Loucy (cell line): ENCODE results near the gene CGB8.

Experiments used
- H2AFZ ChIP-seq: fragments of 200-600 bp; sonication (generic); 2 replicates; pipeline ENCODE4 v1.6.0; 2016; ENCODE audit warnings: antibody characterized with exemption, mild to moderate bottlenecking, low read length, moderate library complexity
- H3F3A ChIP-seq: fragments of 200-600 bp; 2 replicates; pipeline ENCODE4 v1.6.0; 2016; ENCODE audit warnings: antibody characterized with exemption, low read depth, mild to moderate bottlenecking
- H3K27me3 ChIP-seq: fragments of 200-600 bp; sonication (generic); 2 replicates; pipeline ENCODE4 v1.6.1; 2014; ENCODE audit warnings: low read length, mild to moderate bottlenecking; ENCODE audit not compliant: insufficient read depth, poor library complexity, severe bottlenecking
- H3K36me3 ChIP-seq: fragments of 200-600 bp; sonication (generic); 2 replicates; pipeline ENCODE4 v1.6.1; 2016; ENCODE audit warnings: low read length; ENCODE audit not compliant: insufficient read depth
- H3K4me1 ChIP-seq: fragments of 200-600 bp; sonication (generic); 2 replicates; pipeline ENCODE4 v1.5.1; 2014; ENCODE audit warnings: low read length, mild to moderate bottlenecking; ENCODE audit not compliant: insufficient read depth, poor library complexity, severe bottlenecking
- H3K4me2 ChIP-seq: fragments of 200-600 bp; sonication (generic); 2 replicates; pipeline ENCODE4 v1.6.0; 2014; ENCODE audit warnings: antibody characterized with exemption, low read length, low read depth, mild to moderate bottlenecking; ENCODE audit not compliant: poor library complexity, severe bottlenecking
- H3K4me3 ChIP-seq: fragments of 200-600 bp; sonication (generic); 2 replicates; pipeline ENCODE4 v1.5.1; 2014; ENCODE audit warnings: low read length, mild to moderate bottlenecking, mixed read lengths; ENCODE audit not compliant: poor library complexity, severe bottlenecking
- H3K79me2 ChIP-seq: fragments of 200-600 bp; sonication (generic); 2 replicates; pipeline ENCODE4 v1.6.1; 2014; ENCODE audit warnings: low read length; ENCODE audit not compliant: insufficient read depth
- H3K9ac ChIP-seq: fragments of 200-600 bp; sonication (generic); 2 replicates; pipeline ENCODE4 v1.6.0; 2014; ENCODE audit warnings: mild to moderate bottlenecking, low read depth, low read length, moderate library complexity; ENCODE audit not compliant: poor library complexity, severe bottlenecking
- H3K9me2 ChIP-seq: fragments of 200-600 bp; sonication (generic); replicated peaks from 2 replicates; pipeline ENCODE4 v1.6.1; 2016; ENCODE audit warnings: low read depth, low read length, mixed read lengths
- H3K9me3 ChIP-seq: fragments of 200-600 bp; sonication (generic); 2 replicates; pipeline ENCODE4 v1.6.1; 2014; ENCODE audit warnings: mild to moderate bottlenecking, antibody characterized with exemption, low read length, low read depth; ENCODE audit not compliant: insufficient read depth
- H4K20me1 ChIP-seq: fragments of 200-600 bp; sonication (generic); 2 replicates; pipeline ENCODE4 v1.6.0; 2014; ENCODE audit warnings: antibody characterized with exemption, low read length, mild to moderate bottlenecking; ENCODE audit not compliant: insufficient read depth, poor library complexity, severe bottlenecking
- CTCF ChIP-seq: fragments of 200-600 bp; sonication (generic); conservative IDR thresholded peaks from 2 replicates; pipeline ENCODE4 v1.5.1; 2014; ENCODE audit warnings: mild to moderate bottlenecking, antibody characterized with exemption, low read length
- EZH2phosphoT487 ChIP-seq: fragments of 200-600 bp; IDR thresholded peaks from 2 replicates; pipeline ENCODE4 v1.6.1; 2018; ENCODE audit warnings: antibody characterized with exemption, mild to moderate bottlenecking, moderate library complexity, borderline replicate concordance

Gene CGB8

GRCh38 chr19:49010453-49010852 is 38.5 kb downstream of the CGB8 start:
- H3K36me3 ChIP-seq, result peaks cover 63% of the 10 kb centered on the region; the same call in 1 of the 2 replicates
- H3K79me2 ChIP-seq, result no peaks in the 10 kb centered on the region
- no peak overlapping the region for H3K4me3 ChIP-seq
- no peaks in the 10 kb centered on the region for H3K4me1 ChIP-seq
- H3K9me3 ChIP-seq, result no peaks in the 10 kb centered on the region
- no peaks in the 10 kb centered on the region for H3F3A ChIP-seq
- TF ChIP-seq EZH2phosphoT487 (no peak), CTCF (no peak)
- H3K27me3 ChIP-seq, result no peaks in the 10 kb centered on the region
- no peak overlapping the region for H3K9ac ChIP-seq
- H4K20me1 ChIP-seq, result no peaks in the 10 kb centered on the region
- H3K9me2 ChIP-seq, result no peaks in the 10 kb centered on the region
- H3K4me2 ChIP-seq, result no peak overlapping the region
- H2AFZ ChIP-seq, result no peak overlapping the region

- H3F3A ChIP-seq, result no peaks in the 10 kb centered on the region
- H3K9ac ChIP-seq, result no peak overlapping the region
- no peak overlapping the region for H3K4me3 ChIP-seq
- peaks cover 62% of the 10 kb centered on the region; the same call in 1 of the 2 replicates for H3K36me3 ChIP-seq
- no peaks in the 10 kb centered on the region for H3K9me3 ChIP-seq
- H3K27me3 ChIP-seq, result no peaks in the 10 kb centered on the region
- no peak overlapping the region for H3K4me2 ChIP-seq
- H3K79me2 ChIP-seq, result no peaks in the 10 kb centered on the region
- H2AFZ ChIP-seq, result no peak overlapping the region
- H3K4me1 ChIP-seq, result no peaks in the 10 kb centered on the region
- H4K20me1 ChIP-seq, result no peaks in the 10 kb centered on the region
- no peaks in the 10 kb centered on the region for H3K9me2 ChIP-seq
- TF ChIP-seq CTCF (no peak), EZH2phosphoT487 (no peak)
Observed at GRCh38 chr19:49009828-49010227, 39.1 kb downstream of the CGB8 start.

- Histone ChIP-seq H3F3A (no peaks in the 10 kb centered on the region), H3K9me3 (no peaks in the 10 kb centered on the region), H3K36me3 (peaks cover 64% of the 10 kb centered on the region; the same call in 1 of the 2 replicates), H3K79me2 (no peaks in the 10 kb centered on the region), H3K4me3 (no peak overlapping the region), H3K27me3 (no peaks in the 10 kb centered on the region), H3K9ac (no peak overlapping the region), H4K20me1 (no peaks in the 10 kb centered on the region), H3K4me1 (no peaks in the 10 kb centered on the region), H3K9me2 (no peaks in the 10 kb centered on the region), H3K4me2 (no peak overlapping the region), H2AFZ (no peak overlapping the region)
- no peak for TF ChIP-seq CTCF
- no peak for TF ChIP-seq EZH2phosphoT487
Observed at GRCh38 chr19:49006905-49007304, 42.0 kb downstream of the CGB8 start.
